Measurements from ENCODE around the gene KLRD1.

- TF ChIP-seq CTCF (IDR thresholded peaks at IDR 0.05), result no peak
- no peak for TF ChIP-seq SIN3A (IDR thresholded peaks at IDR 0.05; ENCODE audit: borderline replicate concordance, low read depth, low read length)
- TF ChIP-seq RCOR1 (IDR thresholded peaks at IDR 0.05; ENCODE audit: low read length), result no peak
- no peak for TF ChIP-seq MEF2A (IDR thresholded peaks at IDR 0.05; ENCODE audit: borderline replicate concordance, low read depth)
- no peak for TF ChIP-seq POLR2AphosphoS5 (IDR thresholded peaks at IDR 0.05; ENCODE audit: low read depth, low read length)
- TF ChIP-seq FOXM1 (IDR thresholded peaks at IDR 0.05; ENCODE audit: low read depth), result no peak
- no peak for TF ChIP-seq MAX (IDR thresholded peaks at IDR 0.05; ENCODE audit: low read depth)
- TF ChIP-seq TCF12 (IDR thresholded peaks at IDR 0.05), result no peak
- no peak for TF ChIP-seq CHD2 (IDR thresholded peaks at IDR 0.05; ENCODE audit: low read length, partially characterized antibody)
- no peak for TF ChIP-seq EP300 (IDR thresholded peaks at IDR 0.05; ENCODE audit: borderline replicate concordance in 1 of 2, low read depth in 1 of 2, low read length in 1 of 2)
- no peak for TF ChIP-seq IRF3 (IDR thresholded peaks at IDR 0.05; ENCODE audit: low read depth, low read length)
- no peak for TF ChIP-seq NFIC (IDR thresholded peaks at IDR 0.05; ENCODE audit: borderline replicate concordance)
These were observed 51.3 kb downstream of the KLRD1 start for GRCh38 chr12:10358969-10359368.
